Subcutaneous adipose tissue (tissue), 4 donors: ENCODE data around the gene C11orf16. TPM values are rescaled to one million over a fixed set of nuclear protein-coding genes. Genes with fewer than 3 reads are reported as not detected.

Experiments
- CTCF ChIP-seq: fragments of 450-650 bp; IDR thresholded peaks from one replicate; pipeline ENCODE4 v1.5.1; 2016; ENCODE audit warnings: low read depth, mild to moderate bottlenecking, control low read depth, antibody characterized with exemption, moderate library complexity
- total RNA-seq, 4 donors: library from RNA; depleted of rRNA; stranded (reverse); fragments of >200 nt; gene quantifications; one replicate each; pipeline ENCODE4 v1.1.0, GENCODE V29; 2016

C11orf16 gene
- total RNA-seq, 4 donors from 2014 or later: not detected

DNA sequence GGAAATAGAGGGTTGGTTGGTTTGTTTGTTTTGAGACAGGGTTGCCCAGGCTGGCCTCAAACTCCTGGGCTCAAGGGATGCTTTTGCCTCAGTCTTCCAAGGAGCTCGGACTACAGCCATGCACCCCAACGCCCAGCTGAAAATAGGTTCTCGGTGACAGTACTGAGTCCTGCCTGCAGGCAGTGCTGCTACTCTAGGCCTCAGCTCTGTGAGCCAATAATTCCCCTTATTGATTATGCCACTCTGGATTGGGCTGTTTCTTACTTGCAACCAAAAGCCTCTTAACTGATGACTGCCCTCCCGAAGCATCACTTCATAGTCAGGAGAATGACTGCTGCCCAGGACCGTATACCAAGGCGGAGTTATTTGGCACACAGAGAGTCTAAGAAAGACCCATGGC, 1.2 kb upstream of the C11orf16 start:
- TF ChIP-seq CTCF: no peak

DNA sequence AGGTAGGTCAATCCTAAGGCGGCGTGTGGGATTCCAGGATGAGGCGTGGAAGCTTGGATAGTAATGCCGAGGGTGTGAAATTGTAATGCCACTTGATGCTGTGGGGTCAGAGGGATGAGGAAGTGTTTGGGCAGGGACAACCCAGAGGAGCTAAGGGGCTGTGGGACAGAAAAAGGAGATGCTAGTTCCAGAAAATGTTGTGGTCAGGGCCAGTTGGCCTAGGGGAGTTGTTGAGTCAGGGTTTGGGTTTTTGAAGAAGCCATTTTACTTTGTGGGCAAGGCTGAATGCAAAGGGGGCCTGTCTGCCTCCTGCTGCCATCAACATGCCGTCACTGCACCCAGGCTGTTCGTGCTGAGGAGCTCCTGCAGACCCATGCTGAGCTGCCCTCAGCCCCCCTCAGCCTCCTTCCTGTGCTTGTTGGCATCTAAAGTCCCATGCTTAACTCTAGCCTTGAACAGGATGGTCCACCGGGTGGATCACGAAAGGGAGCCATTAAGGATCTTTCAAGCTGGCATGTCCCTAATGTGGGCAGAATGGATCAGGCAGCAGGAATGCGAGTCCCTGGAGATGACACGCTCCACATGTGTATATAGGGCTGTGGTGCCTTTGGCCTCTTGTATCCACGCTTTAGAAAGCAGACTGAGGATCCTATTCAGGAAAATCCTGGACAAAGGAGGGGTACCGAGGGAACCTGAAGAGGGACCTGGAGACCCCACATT, 2.1 kb downstream of the C11orf16 start:
- no peak for TF ChIP-seq CTCF

DNA sequence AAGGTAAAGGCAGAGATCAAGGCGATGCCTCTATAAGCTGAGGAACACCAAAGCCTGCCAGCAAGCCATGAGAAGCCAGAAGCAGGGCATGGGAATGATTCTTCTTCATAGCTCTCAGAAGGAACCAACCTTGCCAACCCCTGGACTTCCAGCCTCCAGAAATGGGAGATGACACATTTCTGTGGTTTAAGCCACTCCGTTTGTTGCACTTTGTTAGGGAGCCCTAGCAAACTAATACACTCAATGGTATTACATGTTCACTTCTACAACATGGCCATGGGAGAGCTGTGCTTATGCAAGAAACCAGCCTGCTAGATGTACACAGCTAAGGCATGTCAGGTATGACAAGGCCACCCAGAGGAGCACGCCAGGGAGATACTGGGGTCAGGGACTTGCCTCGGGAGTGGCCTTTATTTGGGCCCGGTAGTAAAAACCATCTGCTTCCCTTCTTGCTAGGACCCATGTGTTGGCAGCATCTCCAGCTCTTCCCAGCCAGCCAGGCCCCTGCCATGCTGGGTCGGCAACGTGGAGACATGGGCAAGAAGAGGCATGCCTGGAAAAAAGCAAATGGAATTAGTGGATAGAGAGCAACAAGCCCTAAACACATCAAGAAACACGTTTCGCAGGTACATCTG, 3.6 kb downstream of the C11orf16 start:
- TF ChIP-seq CTCF: no peak

DNA sequence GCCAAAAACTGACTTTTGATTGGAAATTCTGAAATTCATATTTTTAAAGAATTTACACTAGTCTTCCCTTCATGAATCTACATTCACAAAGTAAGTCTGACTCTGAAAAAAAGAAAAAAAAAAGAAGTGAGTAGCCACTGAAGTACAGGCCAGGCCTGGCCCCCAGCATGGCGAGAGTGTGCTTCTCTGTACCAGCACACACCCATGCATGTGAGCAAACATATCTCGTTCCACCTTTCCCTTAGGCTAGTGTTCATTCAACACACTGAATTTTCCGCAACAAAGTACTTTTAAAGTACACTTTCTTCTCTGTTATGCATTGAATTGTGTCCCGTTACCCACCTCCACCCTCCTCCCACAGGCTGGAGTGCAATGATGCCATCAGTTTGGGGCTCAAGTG, 4.5 kb downstream of the C11orf16 start:
- no peak for TF ChIP-seq CTCF

GRCh38 chr11:8927233-8927632, 5.5 kb downstream of the C11orf16 start:
- no peak for TF ChIP-seq CTCF

GRCh38 chr11:8926236-8926635, 6.5 kb downstream of the C11orf16 start:
- no peak for TF ChIP-seq CTCF

GRCh38 chr11:8925711-8926110, 7.0 kb downstream of the C11orf16 start:
- TF ChIP-seq CTCF: no peak
